HG02759 (cell line): ENCODE data around the gene SLC22A15.

Experiments used
- ATAC-seq: cut with Tn5 transposase; IDR thresholded peaks from one replicate; pipeline ENCODE4 v1.9.1; 2021; ENCODE audit warnings: mild to moderate bottlenecking, moderate library complexity; ENCODE audit not compliant: unreplicated experiment

The SLC22A15 gene

GRCh38 chr1:116099379-116099778 is 123.1 kb downstream of the SLC22A15 start:
- ATAC-seq = no peak

GRCh38 chr1:116099919-116100318 is 123.6 kb downstream of the SLC22A15 start:
- ATAC-seq = no peak

DNA sequence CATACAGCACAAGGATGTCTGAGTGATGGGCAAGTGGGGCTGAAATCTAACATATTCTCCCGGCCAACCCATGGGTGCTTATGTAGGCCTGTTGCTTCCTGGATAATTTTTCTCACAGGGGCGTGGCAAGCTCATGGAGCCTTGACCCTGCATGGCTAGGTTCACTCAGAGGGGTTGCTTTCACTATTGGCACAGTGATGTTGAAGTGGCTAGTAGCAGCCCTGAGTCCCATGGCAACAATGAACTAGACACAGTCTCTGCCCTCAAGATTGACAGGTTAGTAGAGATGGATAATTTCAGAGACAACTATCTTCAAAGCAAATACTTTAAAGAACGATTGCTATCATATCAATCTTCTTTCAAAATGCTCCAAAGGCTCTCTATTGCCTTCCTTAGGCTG is 128.4 kb downstream of the SLC22A15 start:
- ATAC-seq = no peak

- no peak for ATAC-seq
Observed at GRCh38 chr1:116105996-116106395, 129.7 kb downstream of the SLC22A15 start.

GRCh38 chr1:116106646-116107045 is 130.3 kb downstream of the SLC22A15 start:
- no peak for ATAC-seq

GRCh38 chr1:116107371-116107770 is 131.1 kb downstream of the SLC22A15 start:
- no peak for ATAC-seq

DNA sequence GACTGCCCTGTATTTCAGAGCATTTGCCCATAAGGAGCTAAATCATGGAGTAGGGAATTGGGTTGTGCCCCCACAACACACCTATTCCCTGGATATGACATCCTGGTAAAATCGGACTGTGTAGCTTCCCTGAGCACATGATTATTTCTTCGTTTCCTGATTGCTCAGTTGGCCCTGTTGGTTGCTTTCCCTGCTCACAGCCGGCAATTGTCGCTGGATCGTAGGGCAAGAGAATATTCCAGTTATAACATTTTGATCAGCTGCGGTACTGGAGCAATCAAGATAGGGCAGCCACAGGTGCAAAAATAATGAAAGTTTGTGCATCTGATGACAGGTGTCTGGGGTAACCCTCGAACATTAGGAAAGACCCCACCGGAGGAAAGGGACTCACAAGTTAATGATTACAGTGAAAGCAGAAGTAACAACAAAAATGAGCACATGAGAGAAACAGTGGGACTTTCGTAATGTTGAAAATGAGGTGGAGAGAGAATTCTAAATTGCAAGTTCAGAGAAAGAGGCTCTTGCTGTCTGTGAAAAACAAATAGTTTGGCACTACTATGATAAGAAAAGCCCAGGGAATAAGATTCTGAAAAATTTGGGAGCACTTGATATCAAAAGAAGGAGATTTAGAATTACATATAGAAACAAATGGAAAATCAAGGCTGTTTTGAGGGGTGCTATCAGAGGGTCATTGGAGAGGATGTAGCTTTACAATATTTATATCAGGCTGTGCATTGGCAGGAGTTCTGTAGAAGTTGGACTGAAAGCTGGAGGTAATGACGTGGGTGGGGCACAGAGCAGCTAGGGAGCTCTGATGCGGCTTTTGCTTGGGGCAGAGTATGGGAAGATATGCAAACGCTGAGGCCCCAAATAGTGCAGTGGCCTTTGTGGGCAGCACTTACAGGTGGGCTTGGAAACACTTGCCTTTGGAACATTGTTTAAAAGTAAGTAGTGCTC is 134.5 kb downstream of the SLC22A15 start, which contains the start of gene MAB21L3:
TSS of gene MAB21L3 (plus strand) at position 833 of the 957 bp plus-strand sequence. CDS start 1,217 bp downstream, outside the sequence.
- peak; percentile 79 for ATAC-seq

DNA sequence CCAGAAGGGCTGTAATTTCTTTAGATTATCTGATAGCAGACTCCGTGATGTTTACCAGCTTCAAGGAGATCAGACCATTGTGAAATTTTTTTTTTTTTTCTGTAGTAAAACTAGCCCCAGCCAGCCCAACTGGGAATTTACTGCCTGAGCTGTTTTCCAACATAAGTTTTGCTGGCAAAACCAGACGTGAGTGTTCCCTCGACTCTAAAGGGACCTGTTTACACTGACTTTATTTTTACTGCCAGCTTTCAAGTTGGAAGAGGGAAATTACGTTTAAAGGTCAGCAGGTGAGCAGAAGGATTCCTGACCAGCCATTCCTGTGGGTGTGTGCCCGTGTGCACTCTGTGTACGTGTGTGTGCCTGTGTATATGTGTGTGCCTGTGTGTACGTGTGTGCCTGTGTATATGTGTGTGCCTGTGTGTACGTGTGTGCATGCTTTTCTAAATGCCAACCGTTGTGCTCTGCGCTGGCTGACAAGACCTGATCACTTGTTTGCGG is 135.3 kb downstream of the SLC22A15 start:
- ATAC-seq = no peak

GRCh38 chr1:116112388-116113140 is 136.3 kb downstream of the SLC22A15 start:
- ATAC-seq = no peak

DNA sequence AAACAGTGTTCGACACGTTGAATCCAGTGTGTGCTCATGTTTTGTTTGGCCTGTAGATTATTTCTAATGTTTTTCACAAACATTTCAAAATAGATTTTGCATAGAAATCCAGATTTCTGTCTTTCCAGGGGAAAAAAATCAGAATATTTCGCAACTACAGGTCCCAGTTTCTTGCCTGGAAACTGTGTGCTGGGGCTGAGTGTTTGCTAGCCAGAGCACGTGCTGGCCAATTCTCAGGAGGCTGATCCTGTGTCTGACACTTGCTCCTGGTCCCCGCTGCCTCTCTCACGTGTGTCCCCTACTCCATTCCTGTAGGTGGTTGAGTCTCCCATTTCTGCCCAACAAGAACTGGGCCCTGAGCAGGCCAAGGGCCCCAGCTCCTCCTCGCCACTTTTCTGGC is 137.3 kb downstream of the SLC22A15 start:
- ATAC-seq = no peak

DNA sequence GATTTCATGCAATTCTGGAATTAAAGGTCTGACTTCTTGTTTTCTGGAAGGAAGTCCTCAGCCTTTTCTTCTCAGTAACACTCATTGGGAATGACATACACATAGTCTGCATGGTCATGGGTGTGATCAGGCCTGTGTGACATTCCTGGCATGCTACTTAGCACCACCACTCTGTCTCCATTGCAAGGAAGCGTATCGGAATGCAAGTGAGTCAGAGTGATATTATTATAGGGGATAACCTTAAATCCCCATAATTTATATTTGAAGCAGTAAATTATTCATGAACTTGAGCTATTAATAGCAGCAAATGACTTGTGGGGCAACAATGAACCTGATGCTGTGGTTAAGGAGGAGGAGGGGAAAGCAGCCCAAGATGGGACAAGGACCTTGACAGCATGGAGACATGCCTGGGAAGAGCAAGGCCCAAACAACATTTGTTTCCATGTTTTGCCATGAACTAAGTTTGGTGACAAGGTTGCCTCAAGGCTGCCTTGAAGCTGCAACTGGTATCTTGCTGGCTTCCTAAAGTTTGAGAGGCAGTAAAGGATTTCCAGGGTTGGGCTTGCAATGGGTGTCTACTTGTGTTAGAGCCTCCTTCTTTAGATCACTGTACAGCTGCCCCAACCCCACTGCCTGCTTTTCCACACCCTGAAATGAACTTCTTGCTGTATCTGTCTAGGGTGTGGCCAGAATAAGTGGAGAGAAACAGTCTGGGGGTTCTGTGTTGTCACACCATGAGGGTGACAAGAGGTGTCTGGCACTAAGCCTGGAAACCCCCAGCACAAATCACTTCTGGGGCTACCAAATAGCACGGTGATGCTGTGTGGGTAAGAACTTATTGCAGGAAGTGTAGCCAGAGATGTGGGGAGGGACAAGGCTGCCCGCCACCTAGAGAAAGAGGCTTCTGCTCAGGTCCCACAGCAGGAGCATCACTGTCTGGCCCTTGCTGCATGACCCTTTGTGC is 139.4 kb downstream of the SLC22A15 start:
- no peak for ATAC-seq

GRCh38 chr1:116118471-116118870 is 142.2 kb downstream of the SLC22A15 start:
- ATAC-seq = no peak
